HEK293T (cell line): Measurements from ENCODE around the gene BTBD9.

ENCODE experiments used
- ARNT ChIP-seq: fragments of 450-650 bp; IDR thresholded peaks from 2 replicates; pipeline ENCODE4 v1.6.1; 2017; ENCODE audit warnings: mild to moderate bottlenecking
- BHLHE40 ChIP-seq: fragments of 450-650 bp; IDR thresholded peaks from 2 replicates; pipeline ENCODE4 v1.6.1; 2016; ENCODE audit warnings: mild to moderate bottlenecking, moderate library complexity, borderline replicate concordance
- ELF4 ChIP-seq: fragments of 450-650 bp; IDR thresholded peaks from 2 replicates; pipeline ENCODE4 v1.6.1; 2017; ENCODE audit warnings: antibody characterized with exemption
- FOXK2 ChIP-seq: fragments of 450-650 bp; IDR thresholded peaks from 2 replicates; pipeline ENCODE4 v1.6.1; 2016; ENCODE audit warnings: mild to moderate bottlenecking
- FOXM1 ChIP-seq: fragments of 450-650 bp; IDR thresholded peaks from 2 replicates; pipeline ENCODE4 v1.6.1; 2017; ENCODE audit warnings: mild to moderate bottlenecking, borderline replicate concordance
- HDGF ChIP-seq: fragments of 450-650 bp; IDR thresholded peaks from 2 replicates; pipeline ENCODE4 v1.6.1; 2017; ENCODE audit warnings: antibody characterized with exemption, borderline replicate concordance
- LEF1 ChIP-seq: fragments of 450-650 bp; IDR thresholded peaks from 2 replicates; pipeline ENCODE4 v1.6.1; 2017; ENCODE audit warnings: mild to moderate bottlenecking, borderline replicate concordance
- SP1 ChIP-seq: fragments of 450-650 bp; IDR thresholded peaks from 2 replicates; pipeline ENCODE4 v1.6.1; 2017
- SUZ12 ChIP-seq: fragments of 450-650 bp; IDR thresholded peaks from 2 replicates; pipeline ENCODE4 v1.6.1; 2016; ENCODE audit warnings: mild to moderate bottlenecking
- ZNF384 ChIP-seq: fragments of 450-650 bp; IDR thresholded peaks from 2 replicates; pipeline ENCODE4 v1.6.1; 2016

DNA sequence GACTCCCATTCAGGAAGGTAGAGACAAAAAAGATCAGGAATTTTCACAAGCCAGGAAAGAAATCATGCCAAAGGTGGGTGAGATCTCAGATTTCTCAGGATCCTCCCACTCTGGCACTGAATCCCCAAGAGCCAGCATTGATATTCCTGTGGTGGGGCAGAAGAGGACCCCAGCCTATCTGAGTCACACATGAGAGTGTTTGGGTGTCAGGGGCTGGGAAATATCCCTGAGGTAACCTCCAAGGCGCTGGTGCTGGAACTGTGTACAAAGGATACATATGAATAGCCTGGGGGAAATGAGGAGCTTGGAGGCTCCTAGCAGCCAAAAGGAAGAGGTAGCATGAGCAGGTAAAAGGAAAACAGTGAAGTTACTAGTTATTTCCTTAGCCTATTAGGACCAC lies 369.4 kb downstream of the BTBD9 start:
- TF ChIP-seq FOXM1, result no peak
- no peak for TF ChIP-seq LEF1
- no peak for TF ChIP-seq FOXK2
- no peak for TF ChIP-seq BHLHE40
- no peak for TF ChIP-seq ZNF384
- TF ChIP-seq SP1, result no peak
- no peak for TF ChIP-seq SUZ12
- TF ChIP-seq HDGF, result no peak
- TF ChIP-seq ELF4, result no peak
- TF ChIP-seq ARNT, result no peak
